Endodermal cell (in vitro differentiated cells): ENCODE measurements around the gene PSORS1C1. TPM values are rescaled to one million over a fixed set of nuclear protein-coding genes. Genes with fewer than 3 reads are reported as not detected.

Experiments
- DNase-seq: peaks from one replicate; pipeline ENCODE4 v3.0.0-alpha.2; 2017
- H3K27ac ChIP-seq: 2 replicates; pipeline ENCODE4 v1.5.1; 2013; ENCODE audit warnings: mild to moderate bottlenecking, low read depth, low read length, moderate library complexity
- H3K27me3 ChIP-seq: 2 replicates; pipeline ENCODE4 v1.6.1; 2013; ENCODE audit warnings: mild to moderate bottlenecking, low read length, moderate library complexity; ENCODE audit not compliant: insufficient read depth, control insufficient read depth, poor library complexity, severe bottlenecking
- H3K36me3 ChIP-seq: 2 replicates; pipeline ENCODE4 v1.7.0; 2013; ENCODE audit warnings: mild to moderate bottlenecking, low read length, moderate library complexity; ENCODE audit not compliant: control insufficient read depth, insufficient read depth
- H3K4me1 ChIP-seq: one replicate; pipeline ENCODE4 v1.7.0; 2013; ENCODE audit warnings: low read length; ENCODE audit not compliant: control insufficient read depth, insufficient read depth
- H3K4me3 ChIP-seq: 2 replicates; pipeline ENCODE4 v1.5.1; 2013; ENCODE audit warnings: mild to moderate bottlenecking, low read length, moderate library complexity
- H3K9ac ChIP-seq: 2 replicates; pipeline ENCODE4 v1.6.1; 2013; ENCODE audit warnings: mild to moderate bottlenecking, low read length, moderate library complexity; ENCODE audit not compliant: poor library complexity, severe bottlenecking; ENCODE audit errors: extremely low read depth
- H3K9me3 ChIP-seq: 2 replicates; pipeline ENCODE4 v1.6.1; 2013; ENCODE audit warnings: mild to moderate bottlenecking, low read length, moderate library complexity; ENCODE audit not compliant: control insufficient read depth
- H3K27ac Mint-ChIP-seq: 2 replicates; pipeline ENCODE4 v1.8.0; 2020; ENCODE audit warnings: mixed read lengths
- H3K27me3 Mint-ChIP-seq: 2 replicates; pipeline ENCODE4 v1.8.0; 2021; ENCODE audit warnings: mild to moderate bottlenecking, mixed read lengths; ENCODE audit not compliant: insufficient read depth
- H3K36me3 Mint-ChIP-seq: 2 replicates; pipeline ENCODE4 v1.8.0; 2020; ENCODE audit warnings: low read depth, mixed read lengths
- H3K4me1 Mint-ChIP-seq: 2 replicates; pipeline ENCODE4 v1.8.0; 2020; ENCODE audit warnings: mixed read lengths
- H3K4me3 Mint-ChIP-seq: 2 replicates; pipeline ENCODE4 v1.8.0; 2020; ENCODE audit warnings: mild to moderate bottlenecking, moderate library complexity, mixed read lengths
- H3K9me3 Mint-ChIP-seq: 2 replicates; pipeline ENCODE4 v1.8.0; 2020; ENCODE audit warnings: mild to moderate bottlenecking, mixed read lengths
- CTCF ChIP-seq: fragments of 200-600 bp; sonication (generic); conservative IDR thresholded peaks from 2 replicates; pipeline ENCODE4 v1.5.0; 2021; ENCODE audit warnings: antibody characterized with exemption, mild to moderate bottlenecking
- WGBS, 2 experiments: methylation state at CpG; one replicate each; pipeline versions ENCODE4 v1.1.5 to v1.1.7; 2013; ENCODE audit warnings: missing lambda C conversion rate in 2 of 2, mixed read lengths in 1 of 2; ENCODE audit not compliant: insufficient coverage in 1 of 2, insufficient read length in 1 of 2; 5-methylcytosine and 5-hydroxymethylcytosine counted together
- total RNA-seq, 2 donors: library from RNA; stranded (reverse); fragmentation: NEBNext Ultra II Directional in 1 of 2; extraction: Animal tissue kit (Norgen Biotek cat#: 25700) in 1 of 2; gene quantifications; 2 replicates in 1 of 2; 3 replicates in 1 of 2; pipeline ENCODE4 v1.2.1, GENCODE V29; 2021

The PSORS1C1 gene
- total RNA-seq, 2 donors from 2014 or later = 1.1 to 1.2 TPM

- TF ChIP-seq CTCF = no peak
- no peaks in the 10 kb centered on the region for H3K36me3 Mint-ChIP-seq
- Histone ChIP-seq H3K36me3 (no peaks in the 10 kb centered on the region), H3K4me1 (peaks cover 19% of the 10 kb centered on the region), H3K9ac (no peak overlapping the region), H3K4me3 (no peak overlapping the region), H3K27ac (no peak overlapping the region), H3K27me3 (no peaks in the 10 kb centered on the region), H3K9me3 (no peaks in the 10 kb centered on the region)
- peaks cover 4% of the 10 kb centered on the region for H3K27me3 Mint-ChIP-seq
- WGBS, 2 experiments = 93 to 95% methylated on average over 10 to 12 of the region's 12 CpGs
- no peaks in the 10 kb centered on the region for H3K9me3 Mint-ChIP-seq
- H3K27ac Mint-ChIP-seq = no peak overlapping the region
- no peak overlapping the region for H3K4me3 Mint-ChIP-seq
- H3K4me1 Mint-ChIP-seq = peaks cover 42% of the 10 kb centered on the region
- no peak for DNase-seq
Observed at GRCh38 chr6:31125586-31126363, 11.2 kb downstream of the PSORS1C1 start.

GRCh38 chr6:31126396-31127175, 12.0 kb downstream of the PSORS1C1 start:
- Histone ChIP-seq H3K4me1 (peaks cover 19% of the 10 kb centered on the region), H3K9ac (no peak overlapping the region)

More at GRCh38 chr6:31126396-31127175, 12.0 kb downstream of the PSORS1C1 start:
- peaks cover 43% of the 10 kb centered on the region for H3K4me1 Mint-ChIP-seq
- H3K27ac ChIP-seq = no peak overlapping the region
- no peaks in the 10 kb centered on the region for H3K27me3 ChIP-seq
- no peaks in the 10 kb centered on the region for H3K36me3 Mint-ChIP-seq
- TF ChIP-seq CTCF = no peak
- no peaks in the 10 kb centered on the region for H3K9me3 ChIP-seq
- H3K4me3 ChIP-seq = no peak overlapping the region
- 81 to 85% methylated on average over 13 to 15 of the region's 16 CpGs for WGBS, 2 experiments
- H3K9me3 Mint-ChIP-seq = no peaks in the 10 kb centered on the region
- H3K36me3 ChIP-seq = no peaks in the 10 kb centered on the region
- H3K27me3 Mint-ChIP-seq = peaks cover 4% of the 10 kb centered on the region
- peak; percentile 71 for DNase-seq
- H3K27ac Mint-ChIP-seq = no peak overlapping the region
- no peak overlapping the region for H3K4me3 Mint-ChIP-seq
